ENCODE measurements around the gene SYNGR2.

- TF ChIP-seq BHLHE40 (IDR thresholded peaks at IDR 0.05; ENCODE audit: borderline replicate concordance) (no peak), SUZ12 (IDR thresholded peaks at IDR 0.05) (no peak), ZNF384 (IDR thresholded peaks at IDR 0.05) (no peak), ELF4 (IDR thresholded peaks at IDR 0.05) (no peak), FOXA1 (IDR thresholded peaks at IDR 0.05) (no peak), LEF1 (IDR thresholded peaks at IDR 0.05; ENCODE audit: borderline replicate concordance) (no peak), SP1 (IDR thresholded peaks at IDR 0.05) (no peak), FOXK2 (IDR thresholded peaks at IDR 0.05) (no peak), HDGF (IDR thresholded peaks at IDR 0.05; ENCODE audit: borderline replicate concordance) (no peak), TARDBP (IDR thresholded peaks at IDR 0.05) (no peak), L3MBTL2 (conservative IDR thresholded peaks at IDR 0.05) (no peak)
- TF ChIP-seq, protein P1, sequence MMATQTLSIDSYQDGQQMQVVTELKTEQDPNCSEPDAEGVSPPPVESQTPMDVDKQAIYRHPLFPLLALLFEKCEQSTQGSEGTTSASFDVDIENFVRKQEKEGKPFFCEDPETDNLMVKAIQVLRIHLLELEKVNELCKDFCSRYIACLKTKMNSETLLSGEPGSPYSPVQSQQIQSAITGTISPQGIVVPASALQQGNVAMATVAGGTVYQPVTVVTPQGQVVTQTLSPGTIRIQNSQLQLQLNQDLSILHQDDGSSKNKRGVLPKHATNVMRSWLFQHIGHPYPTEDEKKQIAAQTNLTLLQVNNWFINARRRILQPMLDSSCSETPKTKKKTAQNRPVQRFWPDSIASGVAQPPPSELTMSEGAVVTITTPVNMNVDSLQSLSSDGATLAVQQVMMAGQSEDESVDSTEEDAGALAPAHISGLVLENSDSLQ (IDR thresholded peaks at IDR 0.05): no peak
These were observed 45.0 kb upstream of the SYNGR2 start for GRCh38 chr17:78123258-78123929.

Data from HEK293T (cell line).